Stomach (tissue), 4 donors: Measurements from ENCODE around the gene MYBBP1A.

ENCODE experiments used
- CTCF ChIP-seq, 7 experiments: fragments of 450-650 bp in 4 of 7; fragments of 200-600 bp in 3 of 7; sonication (generic) in 3 of 7; IDR thresholded peaks; one replicate each; pipeline ENCODE4 v1.5.1; 2016 to 2019; ENCODE audit warnings: antibody characterized with exemption in 7 of 7, control low read depth in 2 of 7, mild to moderate bottlenecking in 1 of 7
- POLR2A ChIP-seq, 4 donors: fragments of 450-650 bp; IDR thresholded peaks; one replicate each; pipeline ENCODE4 v1.6.1; 2016; ENCODE audit warnings: antibody characterized with exemption in 4 of 4, control low read depth in 2 of 4, mild to moderate bottlenecking in 1 of 4, moderate library complexity in 1 of 4
- POLR2AphosphoS5 ChIP-seq, 3 donors: sonication (generic); formaldehyde crosslinking; IDR thresholded peaks; one replicate each; pipeline ENCODE4 v1.6.1; 2016; ENCODE audit warnings: antibody characterized with exemption in 3 of 3

DNA sequence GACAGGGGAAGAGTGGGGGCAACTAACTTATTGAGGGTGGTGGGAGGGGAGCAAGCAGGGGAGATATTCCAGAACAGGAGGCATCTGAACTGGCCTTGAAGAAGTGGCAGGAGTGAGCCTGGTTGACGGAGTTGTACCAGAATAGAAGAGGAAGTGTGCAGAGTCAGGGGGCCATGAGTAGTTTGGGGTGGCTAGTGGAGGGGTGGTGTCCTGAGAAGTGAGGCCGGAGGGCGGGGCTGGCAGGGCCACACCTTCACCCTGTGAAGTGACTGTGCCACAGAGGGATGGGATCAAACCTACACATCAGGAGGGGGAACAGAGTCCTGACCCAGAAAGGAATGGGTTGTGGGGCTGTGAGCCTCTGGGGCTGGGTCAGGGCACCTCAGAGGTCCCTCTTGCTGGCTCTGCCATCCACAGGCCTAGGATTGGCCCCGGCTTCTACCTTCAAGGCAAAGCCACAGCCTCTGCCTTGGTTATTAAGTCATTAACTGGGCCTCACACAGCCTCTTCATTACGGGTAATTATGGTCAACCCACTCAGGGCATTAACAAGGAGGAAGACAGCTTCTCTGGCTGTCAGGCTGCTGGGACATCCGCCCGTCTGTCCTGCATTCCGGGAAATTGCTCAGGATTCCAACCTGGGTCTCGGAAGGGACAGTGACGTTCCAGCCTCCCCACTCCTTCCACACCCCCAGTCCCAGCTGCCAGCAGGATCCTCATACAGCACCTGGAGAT is 43.8 kb downstream of the MYBBP1A start:
- TF ChIP-seq CTCF (IDR thresholded peaks at IDR 0.05): no peak
- no peak for TF ChIP-seq POLR2A (IDR thresholded peaks at IDR 0.05)
- TF ChIP-seq POLR2AphosphoS5 (IDR thresholded peaks at IDR 0.05): no peak
